SKM-1 (cell line): ENCODE data around the gene CDR2.

Source experiments
- DNase-seq: peaks from one replicate; lab custom pipeline; 2025; ENCODE audit not compliant: unreplicated experiment; lab: John Stamatoyannopoulos, UW

Gene CDR2

GRCh38 chr16:22325598-22326368 is 48.6 kb downstream of the CDR2 start:
- DNase-seq: no peak

- DNase-seq: no peak
Measured at GRCh38 chr16:22324787-22325597, 49.4 kb downstream of the CDR2 start.

DNA sequence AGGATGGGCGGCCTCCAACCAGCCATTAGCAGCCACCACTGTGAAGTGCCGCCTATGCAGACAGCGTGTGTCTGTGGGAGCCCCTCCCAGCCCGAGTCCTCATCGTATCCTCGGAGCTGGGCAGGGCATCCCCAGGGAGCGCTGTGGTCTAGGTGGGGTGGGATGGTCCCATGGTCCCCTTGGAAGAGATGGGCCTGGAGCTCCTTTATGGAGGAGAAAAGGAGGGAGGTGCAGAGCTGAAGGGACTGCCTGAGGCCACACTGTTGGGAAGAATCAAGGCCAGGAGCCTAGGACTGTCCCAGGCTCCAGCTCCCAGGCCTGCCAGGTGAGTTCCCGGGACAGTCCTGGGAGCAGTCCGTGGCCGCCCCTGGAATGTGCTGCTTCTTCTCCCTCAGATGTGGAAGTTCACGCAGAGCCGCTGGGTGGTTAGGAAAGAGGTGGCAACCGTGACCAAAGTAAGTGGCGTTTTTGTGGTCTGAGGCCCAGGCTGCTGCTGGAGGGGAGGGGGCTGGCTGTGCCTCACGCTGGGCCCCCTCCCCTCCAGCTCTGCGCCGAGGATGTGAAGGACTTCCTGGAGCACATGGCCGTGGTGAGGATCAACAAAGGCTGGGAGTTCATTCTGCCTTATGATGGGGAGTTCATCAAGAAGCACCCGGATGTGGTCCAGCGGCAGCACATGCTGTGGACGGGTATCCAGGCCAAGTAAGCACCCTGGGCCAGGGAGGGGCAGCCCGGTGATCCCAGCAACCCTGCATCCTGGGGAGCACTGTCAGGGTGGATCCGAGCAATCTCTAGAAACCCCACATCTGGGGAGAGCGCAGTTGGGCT is 50.2 kb downstream of the CDR2 start:
- no peak for DNase-seq

- no peak for DNase-seq
Measured at GRCh38 chr16:22323173-22323958, 51.1 kb downstream of the CDR2 start.

- no peak for DNase-seq
Measured at GRCh38 chr16:22322741-22323140, 51.7 kb downstream of the CDR2 start.

DNA sequence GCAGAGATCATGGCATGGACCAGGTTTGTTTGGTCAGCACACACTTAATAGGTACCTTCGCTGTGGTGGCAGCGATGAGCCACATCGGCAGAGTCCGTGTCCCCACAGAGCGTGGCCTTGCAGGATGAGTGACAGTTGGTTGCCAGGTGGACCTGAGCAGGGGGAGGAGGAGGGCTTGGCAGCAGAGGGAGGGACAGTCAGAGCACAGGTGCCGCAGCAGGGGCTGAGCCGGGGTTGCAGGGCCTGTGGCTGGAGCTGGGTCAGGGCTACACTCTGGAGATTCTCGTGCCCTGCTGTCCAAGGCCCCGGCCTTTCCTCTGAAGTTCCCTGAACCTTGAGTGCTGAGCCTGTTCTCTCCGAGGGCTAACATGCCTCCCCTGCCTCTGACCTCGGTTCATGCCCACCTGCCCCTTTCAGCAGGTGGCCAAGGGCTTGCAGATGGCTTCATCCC is 52.4 kb downstream of the CDR2 start:
- DNase-seq: no peak

DNA sequence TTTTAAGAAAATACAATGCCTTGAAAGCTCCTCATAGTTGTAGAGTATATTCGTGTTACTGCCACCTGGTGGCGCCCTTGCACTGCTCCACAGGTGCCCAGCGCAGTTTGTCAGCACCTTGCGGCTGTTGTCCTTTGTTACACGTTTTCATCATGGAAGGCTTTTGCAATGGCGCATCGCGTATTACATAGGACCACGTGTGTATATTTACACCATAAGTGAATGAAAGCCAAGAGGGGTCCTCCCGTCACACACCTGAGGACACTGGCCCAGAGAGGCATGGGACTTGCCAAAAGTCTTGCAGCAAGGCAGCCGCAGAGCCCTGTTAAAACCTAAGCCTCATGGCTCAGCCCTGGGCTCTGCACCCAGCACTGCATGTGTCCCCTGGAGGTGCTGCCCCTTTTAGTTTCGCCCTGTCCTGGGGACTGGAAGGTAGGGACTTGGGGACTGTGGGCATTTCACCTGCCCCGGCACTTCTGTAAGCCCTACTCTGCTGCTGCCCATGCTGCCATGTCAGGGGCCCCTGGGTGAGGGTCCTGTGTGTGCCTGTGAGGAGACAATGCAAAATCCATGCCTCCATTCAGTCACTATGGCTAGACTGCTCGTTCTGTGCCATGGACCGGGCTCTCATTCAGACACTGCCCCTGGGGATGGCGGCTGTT is 52.9 kb downstream of the CDR2 start:
- DNase-seq: peak; percentile 25

- DNase-seq: no peak
Measured at GRCh38 chr16:22320572-22321339, 53.7 kb downstream of the CDR2 start.

DNA sequence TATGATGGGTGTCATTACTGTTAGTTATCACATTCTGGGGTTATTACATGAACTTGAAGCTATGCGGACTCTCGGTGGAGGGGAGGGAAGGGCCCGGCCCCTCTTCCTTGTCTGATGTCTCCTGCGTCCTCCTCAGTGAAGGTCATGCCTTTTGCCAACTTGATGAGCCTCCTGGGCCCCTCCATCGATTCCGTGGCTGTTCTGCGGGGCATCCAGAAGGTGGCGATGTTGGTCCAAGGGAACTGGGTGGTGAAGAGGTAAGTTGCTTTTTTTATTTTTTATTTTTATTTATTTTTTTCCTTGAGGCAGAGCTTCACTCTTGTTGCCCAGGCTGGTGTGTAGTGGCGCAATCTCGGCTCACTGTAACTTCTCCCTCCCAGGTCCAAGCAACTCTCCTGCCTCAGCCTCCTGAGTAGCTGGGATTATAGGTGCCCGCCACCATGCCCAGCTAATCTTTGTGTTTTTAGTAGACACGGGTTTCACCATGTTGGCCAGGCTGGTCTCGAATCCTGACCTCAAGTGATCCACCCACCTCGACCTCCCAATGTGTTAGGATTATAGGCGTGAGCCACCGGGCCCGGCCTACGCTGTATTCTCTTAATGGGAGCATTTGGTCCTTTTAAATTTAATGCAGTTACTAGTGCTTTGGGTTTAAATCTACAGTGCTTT is 55.6 kb downstream of the CDR2 start:
- DNase-seq: no peak

- DNase-seq: no peak
Measured at GRCh38 chr16:22317625-22318024, 56.8 kb downstream of the CDR2 start.

DNA sequence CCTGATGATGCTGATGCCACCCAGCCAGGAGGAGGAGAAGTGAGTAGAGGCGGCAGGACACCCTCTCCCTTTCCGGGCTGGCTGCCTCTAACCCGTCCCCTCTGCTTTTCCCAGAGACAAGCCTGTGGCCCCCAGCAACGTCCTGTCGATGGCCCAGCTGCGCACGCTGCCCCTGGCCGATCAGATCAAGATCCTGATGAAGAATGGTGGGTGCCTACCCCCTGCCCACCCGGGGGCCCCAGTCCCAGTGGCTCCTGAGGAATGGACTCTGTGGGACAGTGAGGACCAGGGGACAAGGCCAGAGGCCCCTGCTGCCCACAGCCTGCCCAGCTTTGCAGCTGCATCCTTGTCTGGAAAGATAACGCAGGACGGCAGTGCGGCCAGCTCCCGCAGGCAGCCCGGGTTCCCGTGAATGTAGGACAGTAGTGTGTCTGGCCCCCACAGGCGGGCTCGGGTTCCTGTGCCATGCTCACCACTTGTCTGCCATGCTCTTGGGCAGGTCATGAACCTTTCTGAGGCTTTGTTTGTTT is 57.4 kb downstream of the CDR2 start:
- no peak for DNase-seq

DNA sequence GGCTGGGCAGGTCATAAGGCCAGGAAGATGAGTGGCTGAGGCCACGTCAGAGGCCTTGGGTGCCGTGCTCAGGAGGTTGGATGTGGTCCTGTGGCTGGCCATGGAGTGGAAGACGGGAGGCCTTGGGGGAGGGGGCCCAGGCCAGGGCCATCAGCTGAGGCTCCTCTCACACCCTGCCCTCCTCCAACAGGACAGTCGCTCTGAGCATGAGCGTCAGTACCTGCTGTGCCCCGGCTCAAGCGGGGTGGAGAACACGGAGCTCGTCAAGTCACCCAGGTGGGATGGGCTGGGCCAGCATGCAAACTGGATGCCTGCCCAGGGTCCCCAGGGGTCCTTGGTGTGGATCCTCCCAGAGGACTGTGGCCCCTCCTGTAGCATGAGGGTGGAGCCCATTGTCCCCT is 58.0 kb downstream of the CDR2 start:
- DNase-seq: no peak

DNA sequence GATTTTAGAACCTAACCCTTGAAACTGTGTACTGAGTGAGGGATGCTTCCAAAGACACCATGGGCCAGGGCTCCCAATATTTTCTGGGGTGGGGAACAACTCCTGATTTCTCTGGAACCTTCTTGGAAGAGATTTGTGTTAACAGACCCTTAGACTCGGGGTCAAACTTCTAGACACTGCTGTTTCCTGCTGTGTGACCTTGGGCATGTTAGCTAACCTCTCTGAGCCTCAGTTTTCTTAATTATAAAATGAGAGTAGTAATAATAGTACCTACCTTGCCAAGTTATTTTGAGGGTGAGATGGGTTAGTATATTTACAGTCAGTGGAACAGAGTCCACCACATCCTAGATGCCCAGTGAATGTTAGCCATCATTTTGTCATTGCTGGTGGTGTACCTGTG is 58.4 kb downstream of the CDR2 start:
- no peak for DNase-seq

GRCh38 chr16:22314661-22315626 is 59.5 kb downstream of the CDR2 start:
- no peak for DNase-seq

GRCh38 chr16:22313876-22314470 is 60.4 kb downstream of the CDR2 start:
- no peak for DNase-seq

DNA sequence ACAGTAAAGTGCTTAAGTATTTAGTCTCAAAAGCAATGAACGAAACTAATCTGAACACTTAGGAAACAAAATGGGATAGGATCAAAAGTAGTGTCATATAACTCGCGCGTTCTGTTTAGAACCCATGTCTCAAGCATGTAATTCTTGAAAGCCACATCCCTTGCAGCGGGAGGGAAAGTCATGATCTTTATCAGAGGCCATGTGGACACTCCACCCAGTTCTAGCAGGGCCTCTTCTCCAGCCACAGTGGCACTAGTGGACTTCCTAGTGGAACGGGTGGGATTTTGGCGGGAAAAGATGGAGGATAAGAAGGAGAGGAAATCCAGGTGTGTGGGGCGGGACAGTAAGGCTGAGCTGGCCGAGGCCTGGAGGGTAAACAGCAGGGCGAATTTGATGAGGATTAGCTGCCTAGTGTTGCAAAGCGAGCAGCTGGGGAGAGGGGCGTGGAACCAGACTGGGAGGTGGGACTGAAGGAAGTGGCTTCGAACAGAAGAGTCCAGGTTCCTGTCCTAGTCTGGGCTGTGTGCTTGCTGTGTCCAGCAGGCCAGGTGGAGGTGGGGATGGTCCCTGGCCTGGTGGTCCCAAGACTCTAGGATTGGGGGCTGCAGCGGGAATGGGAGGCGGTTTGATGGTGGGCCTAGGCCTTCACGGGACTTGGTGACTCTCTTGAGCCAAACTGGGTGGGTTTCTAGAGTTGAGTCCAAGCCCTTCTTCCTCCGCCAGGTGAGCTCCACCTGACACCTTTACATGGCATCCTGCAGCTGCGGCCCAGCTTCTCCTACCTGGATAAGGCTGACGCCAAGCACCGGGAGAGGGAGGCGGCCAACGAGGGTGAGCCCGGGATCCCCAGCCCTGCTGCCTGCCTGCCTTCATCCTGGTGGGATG is 61.3 kb downstream of the CDR2 start:
- DNase-seq: no peak
